Colon (tissue), 2 donors: ENCODE results near the gene MERTK.
"Not testable (repeated sequence)": the region's sequence is repeated elsewhere in the genome, so short reads cannot be mapped to it uniquely, and the experiment has no call there.

Experiments used
- FAIRE-seq: peaks from 2 replicates; lab custom pipeline; 2012; peaks lifted over from hg19 to GRCh38; lab: Jason Lieb, UNC
- donor health status: control.
- donor health status: control.

MERTK gene

DNA sequence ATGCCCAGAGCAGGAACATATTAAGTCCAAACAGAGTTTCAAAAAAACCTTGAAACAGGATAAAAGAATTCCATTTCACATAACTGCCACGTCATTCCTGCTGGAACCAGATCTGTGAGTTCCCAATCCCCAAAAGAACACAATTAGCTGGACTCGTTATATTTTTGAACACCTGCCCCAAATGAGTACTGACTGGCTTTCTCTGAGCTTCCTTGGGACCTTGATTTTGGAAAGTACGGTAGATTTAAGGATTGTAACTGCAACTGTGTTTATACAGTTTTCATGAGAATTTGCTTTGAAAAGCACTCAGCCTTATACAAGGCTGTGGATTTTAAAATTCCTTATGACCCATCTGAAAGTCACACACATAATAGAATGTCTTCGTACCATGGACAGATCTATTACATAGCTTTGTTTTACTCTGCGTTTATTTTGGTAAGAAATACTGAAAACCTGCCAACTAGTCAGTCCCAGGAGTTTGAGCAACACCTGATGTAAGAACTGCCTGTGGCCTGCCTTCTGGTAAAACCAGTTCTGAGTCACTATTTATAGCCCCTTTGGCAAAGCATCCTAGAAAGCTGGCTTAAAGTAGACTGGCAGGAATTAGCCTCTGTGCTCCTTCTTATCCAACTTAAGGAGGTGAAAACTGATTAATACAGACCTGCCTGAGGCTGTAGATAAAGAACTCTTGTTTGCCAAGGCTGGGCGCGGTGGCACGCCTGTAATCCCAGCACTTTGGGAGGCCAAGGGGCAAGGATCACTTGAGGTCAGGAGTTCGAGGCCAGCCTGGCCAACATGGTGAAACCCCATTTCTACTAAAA is 48.1 kb downstream of the MERTK start:
- no peak for FAIRE-seq

DNA sequence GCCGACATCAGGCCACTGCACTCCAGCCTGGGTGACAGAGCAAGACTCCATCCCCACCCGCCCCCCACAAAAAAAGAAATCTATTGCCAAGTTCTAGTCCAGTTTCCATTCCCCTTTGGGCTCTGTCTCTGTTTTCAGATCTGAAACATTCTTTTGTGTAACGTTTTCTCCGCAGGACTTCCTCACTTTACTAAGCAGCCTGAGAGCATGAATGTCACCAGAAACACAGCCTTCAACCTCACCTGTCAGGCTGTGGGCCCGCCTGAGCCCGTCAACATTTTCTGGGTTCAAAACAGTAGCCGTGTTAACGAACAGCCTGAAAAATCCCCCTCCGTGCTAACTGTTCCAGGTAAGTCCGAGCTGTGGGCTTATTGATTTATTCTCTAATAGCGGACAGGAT is 48.8 kb downstream of the MERTK start:
- FAIRE-seq: no peak

DNA sequence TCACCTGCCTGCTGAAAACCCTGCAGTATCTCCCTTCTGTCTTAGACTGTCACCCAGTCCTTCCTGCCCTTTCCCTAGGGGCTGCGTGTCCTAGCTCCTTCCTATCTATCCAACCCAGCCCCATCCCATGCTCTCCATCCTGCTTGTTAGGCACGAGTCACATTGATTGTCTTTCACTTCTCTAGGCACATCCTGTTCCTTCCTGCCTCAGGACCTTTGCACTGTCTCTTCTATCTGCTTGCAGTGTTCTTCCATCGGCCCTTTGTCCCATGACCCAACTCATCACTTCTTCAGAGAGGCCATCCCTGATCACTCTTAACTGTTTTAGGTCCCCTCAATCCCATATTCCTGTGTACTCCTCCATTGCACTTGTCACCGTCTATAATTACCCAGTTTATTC is 50.4 kb downstream of the MERTK start:
- no peak for FAIRE-seq

DNA sequence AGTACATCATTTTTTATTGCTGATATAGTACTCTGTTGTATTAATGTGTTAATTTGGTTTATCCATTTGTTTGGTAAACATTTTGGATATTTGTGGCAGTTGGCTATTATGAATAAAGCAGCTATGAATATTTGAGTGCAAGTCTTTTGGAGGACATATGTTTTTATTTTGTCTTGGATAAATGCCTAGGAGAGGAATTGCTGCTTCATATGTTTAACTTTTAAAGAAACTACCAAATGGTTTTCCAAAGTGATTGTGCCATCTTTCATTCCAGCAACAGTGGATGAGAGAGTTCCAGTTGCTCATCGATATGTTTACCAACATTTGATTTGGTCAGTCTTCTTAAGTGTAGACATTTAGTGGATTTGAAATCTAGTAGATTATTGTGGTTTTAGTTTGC is 51.8 kb downstream of the MERTK start:
- FAIRE-seq: no peak

DNA sequence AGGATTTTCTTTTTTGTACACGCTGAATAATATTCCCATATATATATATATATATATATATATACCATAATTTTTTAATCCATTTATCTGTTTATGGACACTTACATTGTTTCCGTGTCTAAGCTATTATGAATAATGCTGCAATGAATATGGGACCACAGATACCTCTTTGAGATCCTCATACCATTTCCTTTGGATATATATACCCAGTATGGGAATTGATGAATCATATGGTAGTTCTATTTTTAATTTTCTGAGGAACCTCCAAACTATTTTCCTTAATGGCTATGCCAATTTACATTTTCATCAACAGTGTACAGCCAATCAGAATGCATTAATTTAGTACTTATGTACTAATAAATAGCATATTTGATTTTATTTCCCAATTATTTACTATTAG is 53.1 kb downstream of the MERTK start:
- no peak for FAIRE-seq

DNA sequence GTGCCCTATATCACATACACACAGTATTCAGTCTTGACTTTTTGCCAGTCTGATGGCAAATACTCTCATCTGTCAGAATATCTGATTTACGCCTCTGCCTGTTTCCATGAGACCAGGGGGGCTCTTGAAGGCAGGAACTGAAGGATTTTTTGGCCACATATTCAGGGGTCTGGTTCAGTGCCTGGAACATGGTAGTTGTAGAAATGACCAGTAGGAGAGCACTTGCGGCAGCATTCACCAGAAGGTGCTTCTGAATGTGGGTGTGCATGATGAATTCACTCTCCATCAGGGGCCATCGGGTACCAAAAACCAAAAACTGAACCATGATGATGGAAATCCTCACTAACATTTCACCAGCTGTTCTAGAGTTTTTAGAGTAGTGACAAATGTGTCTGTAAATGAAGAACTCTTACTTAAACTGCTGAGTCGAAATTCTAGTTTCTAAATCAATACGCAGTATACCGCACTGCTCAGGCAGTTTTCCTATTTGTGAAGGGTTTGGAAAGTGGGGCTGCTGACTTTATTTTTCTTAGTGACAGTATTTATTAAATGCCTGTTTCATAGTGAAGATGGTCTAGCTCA is 54.6 kb downstream of the MERTK start:
- no peak for FAIRE-seq

DNA sequence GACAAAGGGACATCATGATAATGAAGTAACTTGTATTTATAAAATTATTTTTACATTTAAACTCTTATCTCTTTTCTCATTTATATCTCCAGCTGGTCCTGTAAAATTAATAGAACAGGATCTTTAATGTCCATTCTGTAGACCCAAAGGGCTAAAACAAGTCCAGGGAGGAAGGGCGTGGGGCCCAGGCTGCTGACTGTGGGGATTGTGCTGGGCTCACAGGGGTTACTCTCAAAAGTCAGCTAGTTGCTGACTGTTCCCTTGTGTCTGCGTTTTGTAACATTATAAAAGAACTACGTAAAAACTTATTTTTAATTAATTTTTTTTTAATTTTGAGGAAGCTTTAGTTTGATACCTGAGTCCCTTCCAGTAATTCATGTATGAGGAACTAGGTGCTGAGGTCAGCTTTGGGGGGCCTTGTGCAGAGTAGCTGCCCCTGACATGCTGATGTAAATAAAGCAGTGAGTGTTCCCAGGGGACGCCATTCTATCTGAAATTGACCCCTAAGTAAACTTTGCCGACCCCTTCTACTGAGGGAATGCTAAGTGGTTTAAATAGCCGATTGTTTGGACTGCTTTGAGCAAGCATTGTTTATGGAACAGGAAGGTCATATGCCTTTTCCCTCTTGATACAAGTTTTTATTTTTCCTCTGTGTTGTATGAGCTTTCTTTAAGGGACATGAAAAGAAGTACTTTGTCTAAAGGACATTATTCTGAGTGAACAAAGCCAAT is 56.4 kb downstream of the MERTK start:
- FAIRE-seq: no peak

DNA sequence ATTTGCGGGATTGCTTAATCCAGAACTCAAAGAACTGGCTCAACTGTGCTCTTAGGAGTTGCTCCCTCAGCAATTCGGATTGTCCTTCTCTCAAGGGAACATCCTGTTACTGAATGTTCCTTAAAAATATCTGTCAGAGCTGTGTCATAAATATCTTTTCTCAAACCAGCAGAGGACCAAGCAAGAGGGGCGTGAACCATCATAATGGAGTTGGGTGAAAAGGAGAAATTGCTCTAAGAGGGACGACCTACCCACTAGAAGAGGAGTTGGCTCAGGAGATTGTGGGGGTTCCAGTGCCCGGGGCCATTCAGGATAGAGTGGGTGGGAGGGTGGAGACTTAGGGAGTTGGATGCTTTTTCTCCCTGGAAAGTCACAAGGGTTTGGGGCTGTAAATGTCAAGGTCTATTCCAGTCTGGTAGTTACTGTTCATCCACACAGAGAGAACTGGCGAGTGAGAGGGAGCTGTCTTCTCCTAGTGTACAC is 59.5 kb downstream of the MERTK start:
- no peak for FAIRE-seq

DNA sequence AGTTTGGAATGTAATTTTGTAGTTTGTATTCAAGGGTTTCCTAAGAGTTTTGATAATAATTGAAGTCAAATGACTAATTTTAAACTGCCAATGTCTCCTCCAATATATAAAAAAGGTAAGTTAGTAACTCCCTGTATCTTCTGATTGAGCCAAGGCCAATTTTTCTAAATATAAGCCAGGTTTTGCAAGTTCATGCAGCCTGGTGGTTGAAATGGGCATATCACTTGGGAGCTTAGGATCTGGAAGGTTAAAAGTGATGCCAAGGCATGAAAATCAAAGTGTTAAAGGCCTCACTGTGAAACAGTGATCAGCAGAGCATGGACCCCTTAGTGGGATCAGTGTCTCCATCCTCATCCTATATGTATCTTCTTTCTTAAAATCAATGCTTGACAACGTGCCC is 60.5 kb downstream of the MERTK start:
- no peak for FAIRE-seq

DNA sequence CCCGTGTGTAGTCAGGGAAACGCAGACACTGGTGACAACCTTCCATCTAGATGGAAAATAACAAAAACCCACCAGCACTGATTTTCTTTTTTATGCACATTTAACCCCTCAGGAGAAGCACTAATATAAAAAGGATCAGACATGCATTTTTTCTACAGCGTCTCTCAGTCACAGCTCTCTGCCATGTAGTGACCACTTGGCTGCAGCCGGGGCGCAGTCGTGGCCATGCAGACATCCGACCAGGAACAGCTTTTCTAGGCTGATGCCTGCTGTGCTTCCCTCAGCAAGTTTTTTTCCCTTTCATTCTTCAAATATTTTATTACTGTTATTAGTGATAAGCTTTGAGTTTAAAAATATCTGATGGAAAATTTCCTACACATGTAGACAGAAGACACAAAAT is 63.3 kb downstream of the MERTK start:
- FAIRE-seq: no peak

DNA sequence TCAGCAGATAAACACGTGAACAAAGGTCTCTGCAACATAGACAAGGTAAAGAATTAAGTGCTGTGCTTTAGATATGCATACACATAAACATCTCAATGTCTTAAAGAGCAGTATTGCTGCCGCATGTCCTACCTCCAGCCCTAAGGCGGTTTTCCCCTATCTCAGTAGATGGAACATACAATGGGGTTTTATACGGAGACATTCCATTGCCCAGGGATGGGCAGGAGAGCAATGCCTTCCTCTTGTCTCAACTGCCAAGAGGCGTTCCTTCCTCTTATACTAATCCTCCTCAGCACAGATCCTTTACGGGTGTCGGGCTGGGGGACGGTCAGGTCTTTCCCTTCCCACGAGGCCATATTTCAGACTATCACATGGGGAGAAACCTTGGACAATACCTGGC is 64.7 kb downstream of the MERTK start:
- not testable (repeated sequence) for FAIRE-seq

DNA sequence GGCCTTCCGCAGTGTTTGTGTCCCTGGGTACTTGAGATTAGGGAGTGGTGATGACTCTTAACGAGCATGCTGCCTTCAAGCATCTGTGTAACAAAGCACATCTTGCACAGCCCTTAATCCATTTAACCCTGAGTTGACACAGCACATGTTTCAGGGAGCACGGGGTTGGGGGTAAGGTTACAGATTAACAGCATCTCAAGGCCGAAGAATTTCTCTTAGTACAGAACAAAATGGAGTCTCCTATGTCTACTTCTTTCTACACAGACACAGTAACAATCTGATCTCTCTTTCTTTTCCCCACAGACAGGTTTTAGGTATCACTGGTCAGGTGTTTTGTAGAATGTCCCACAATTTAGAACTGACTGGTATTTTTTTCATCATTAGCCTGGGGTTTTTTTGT is 65.1 kb downstream of the MERTK start:
- FAIRE-seq: not testable (repeated sequence)

DNA sequence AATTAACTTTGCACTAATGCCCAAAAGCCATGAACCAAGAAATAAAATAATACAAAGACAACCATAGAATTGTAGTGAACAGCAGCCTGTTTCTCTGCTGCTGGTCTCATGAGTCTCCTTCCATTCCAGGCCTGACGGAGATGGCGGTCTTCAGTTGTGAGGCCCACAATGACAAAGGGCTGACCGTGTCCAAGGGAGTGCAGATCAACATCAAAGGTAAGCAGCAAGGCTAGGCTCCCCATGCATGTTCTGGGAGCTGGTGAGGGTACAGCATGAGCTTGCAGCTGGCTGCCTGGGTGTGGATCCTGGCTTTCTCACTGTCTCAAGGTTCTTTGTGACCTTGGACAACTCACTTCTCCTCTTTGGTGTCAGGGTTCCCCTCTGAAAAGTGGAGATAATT is 66.7 kb downstream of the MERTK start:
- no peak for FAIRE-seq

DNA sequence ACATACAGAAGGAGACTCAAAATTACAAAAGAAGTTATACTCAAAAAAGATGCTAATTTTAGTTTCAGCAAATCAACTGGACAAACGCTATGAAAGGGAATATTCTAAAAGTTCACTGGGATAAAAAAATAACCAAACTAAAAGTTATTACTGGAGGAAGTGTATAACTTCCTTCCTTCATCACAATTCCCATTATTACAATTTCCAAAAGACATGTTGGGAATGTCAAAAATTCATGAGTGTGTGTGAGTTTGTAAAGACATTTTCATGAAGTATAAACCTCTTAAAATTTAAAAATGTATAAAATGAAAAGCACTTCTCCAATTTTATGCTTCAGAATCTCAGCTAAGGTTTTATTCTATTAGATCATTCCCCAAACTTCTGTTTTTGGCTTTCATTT is 67.8 kb downstream of the MERTK start:
- no peak for FAIRE-seq

DNA sequence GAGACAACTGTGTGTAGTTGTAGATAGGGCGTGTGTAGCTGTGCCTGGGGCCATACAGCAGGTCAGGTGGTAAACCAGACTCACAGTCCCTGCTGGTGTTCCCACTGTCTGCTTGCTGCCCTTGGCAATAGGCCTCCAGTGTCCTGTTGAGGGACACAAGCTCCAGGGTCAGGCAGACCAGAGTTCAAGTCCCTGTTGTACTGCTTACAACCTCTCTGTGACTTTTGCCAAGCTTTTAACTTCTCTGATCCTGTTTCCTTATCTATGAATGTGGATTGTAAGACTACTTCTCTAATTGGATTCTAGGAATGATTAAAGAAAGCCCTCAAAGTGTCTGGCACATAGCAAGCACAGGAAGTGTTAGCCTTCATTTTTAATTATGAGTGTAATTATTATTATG is 68.6 kb downstream of the MERTK start:
- FAIRE-seq: no peak

DNA sequence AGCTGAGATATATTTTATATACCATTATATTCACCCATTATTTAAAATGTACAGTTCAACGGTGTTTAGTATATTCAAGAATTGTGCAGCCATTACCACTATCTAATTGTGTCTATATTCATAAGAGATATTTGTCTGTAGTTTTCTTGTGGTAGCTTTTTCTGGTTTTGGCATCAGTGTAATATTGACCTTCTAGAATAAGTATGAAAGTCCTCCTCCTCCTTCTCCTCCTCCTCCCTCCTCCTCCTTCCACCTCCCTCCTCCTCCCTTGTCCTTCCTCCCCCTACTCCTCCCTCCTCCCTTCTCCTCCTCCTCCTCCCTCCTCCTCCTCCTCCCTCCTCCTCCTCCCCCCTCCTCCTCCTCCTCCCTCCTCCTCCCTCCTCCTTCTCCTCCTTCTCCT is 72.0 kb downstream of the MERTK start:
- no peak for FAIRE-seq

DNA sequence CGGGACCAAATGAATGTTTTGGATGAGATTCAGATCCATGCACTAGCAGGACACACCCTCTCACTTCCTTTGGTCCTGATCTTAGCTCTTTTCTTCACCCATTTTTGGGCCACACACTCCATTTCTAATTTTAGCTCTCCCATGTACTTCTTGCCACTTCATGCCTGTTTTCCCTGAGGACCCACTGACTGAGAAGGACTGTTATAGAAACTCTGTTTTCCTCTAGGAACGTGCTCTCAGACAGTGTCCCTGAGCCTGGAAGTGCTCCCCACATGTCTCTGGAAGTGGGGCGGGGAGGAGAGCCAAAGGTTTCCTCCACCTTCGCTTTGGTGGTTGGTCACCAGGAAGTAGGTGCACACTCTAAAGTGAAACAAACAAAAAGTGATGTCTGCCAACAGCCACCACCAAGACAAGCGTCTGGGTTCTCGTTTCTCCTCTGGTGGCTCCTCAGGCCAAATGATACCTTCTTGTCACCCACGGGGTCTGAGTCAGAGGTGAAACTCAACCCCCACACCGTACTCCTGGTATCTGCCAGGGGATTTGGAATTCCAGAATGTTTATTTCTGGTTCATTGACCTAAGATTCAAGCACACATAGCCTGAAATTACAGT is 74.7 kb downstream of the MERTK start:
- FAIRE-seq: no peak

DNA sequence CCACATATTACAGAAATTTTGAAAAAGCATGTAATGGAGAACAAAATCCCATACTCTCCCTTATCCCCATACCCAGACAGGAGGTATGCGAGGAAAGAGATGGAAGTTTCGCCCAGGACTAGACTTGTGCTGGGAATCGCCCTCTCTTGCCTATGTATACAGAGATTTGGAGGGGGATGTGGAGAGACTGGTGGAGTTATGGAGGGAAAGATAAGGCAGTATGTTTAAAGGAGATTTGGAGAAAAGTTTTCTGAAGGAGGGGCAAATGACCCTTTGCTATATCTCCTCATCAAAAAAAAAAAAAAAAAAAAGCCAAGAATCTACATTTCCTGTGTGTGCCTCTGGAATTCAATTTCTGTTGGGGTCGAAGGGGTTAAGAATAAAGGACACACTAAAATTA is 75.3 kb downstream of the MERTK start:
- no peak for FAIRE-seq

DNA sequence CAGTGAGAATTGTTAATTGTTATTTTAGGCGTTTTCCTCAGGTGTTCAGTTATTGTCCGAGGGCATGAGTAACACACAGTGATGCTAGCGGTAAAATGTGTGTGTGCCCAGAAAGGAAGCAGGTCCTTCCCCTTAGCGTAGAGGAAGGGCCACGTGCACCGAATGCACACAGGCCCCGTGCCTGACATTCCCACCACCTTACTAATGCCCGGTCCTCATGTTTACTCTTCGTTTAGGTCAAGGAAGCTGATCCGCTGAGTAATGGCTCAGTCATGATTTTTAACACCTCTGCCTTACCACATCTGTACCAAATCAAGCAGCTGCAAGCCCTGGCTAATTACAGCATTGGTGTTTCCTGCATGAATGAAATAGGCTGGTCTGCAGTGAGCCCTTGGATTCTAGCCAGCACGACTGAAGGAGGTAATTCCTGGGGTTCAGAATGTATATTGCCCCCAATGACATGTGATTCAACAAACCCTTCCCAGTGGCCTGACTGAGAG is 76.7 kb downstream of the MERTK start:
- FAIRE-seq: no peak

DNA sequence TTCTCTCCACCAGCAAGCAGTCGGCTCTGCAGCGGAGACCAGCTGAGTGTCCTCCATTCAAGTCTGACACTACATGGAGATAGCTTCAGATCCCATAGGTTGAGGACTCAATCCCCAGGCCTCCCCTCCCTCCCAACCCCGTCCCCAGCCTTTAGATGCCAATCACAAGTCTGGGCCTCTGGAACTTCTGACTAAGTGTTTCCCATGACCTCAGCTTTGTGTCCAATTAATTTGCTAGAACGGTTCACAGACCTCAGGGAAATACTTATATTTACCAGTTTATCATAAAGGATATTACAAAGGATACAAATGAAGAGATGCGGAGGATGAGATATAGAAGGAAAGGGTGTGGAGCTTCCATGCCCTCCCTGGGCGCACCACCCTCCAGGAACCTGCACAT is 77.4 kb downstream of the MERTK start:
- FAIRE-seq: no peak

DNA sequence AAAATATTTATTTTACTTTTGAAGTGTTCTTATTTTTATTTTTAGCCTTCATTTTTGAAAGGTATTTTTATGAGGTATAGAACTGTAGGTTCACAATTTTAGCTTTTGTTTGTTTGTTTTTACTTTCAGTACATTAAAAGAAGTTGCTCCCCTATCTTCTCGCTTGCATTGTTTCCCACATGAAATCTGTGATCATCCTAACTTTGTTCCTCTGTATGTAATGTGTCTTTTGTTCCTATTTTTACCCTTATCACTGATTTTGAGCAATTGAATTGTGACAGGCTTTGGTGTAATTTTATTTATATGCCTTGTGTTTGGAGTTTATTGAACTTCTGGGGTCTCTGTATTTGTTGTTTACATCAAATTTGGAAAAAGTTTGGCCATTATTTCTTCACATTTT is 78.8 kb downstream of the MERTK start:
- no peak for FAIRE-seq

DNA sequence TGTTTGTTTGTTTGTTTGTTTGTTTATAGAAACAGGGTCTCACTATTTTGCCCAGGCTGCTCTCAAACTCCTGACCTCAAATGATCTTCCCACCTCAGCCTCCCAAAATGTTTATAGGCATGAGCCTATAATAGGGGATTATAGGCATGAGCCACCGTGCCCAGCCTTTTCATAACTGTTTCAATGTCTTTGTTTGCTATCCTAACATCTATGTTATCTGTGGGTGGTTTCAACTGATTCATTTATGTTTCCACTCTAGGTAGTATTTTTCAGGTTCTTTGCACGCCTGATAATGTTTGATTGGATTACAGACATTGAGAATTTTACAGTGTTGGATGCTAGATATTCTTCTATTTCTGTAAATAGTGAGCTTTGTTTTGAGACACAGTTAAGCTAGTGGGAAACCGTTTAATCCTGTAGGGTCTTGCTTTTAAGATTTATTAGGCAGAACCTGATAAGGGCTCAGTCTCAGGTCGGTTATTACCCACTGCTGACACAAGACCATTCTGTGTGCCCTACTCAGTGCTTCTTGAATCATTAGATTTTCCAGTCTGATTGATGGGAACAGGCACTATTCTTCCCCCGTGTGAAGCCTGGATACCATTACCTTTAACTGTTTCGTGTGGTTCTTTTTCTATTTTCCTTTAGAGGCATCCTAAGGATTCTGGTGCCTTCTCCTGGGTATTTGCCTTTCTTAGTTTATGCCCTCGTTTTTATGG is 80.2 kb downstream of the MERTK start:
- no peak for FAIRE-seq
